ENCODE measurements around the gene CERS1.

The CERS1 gene

DNA sequence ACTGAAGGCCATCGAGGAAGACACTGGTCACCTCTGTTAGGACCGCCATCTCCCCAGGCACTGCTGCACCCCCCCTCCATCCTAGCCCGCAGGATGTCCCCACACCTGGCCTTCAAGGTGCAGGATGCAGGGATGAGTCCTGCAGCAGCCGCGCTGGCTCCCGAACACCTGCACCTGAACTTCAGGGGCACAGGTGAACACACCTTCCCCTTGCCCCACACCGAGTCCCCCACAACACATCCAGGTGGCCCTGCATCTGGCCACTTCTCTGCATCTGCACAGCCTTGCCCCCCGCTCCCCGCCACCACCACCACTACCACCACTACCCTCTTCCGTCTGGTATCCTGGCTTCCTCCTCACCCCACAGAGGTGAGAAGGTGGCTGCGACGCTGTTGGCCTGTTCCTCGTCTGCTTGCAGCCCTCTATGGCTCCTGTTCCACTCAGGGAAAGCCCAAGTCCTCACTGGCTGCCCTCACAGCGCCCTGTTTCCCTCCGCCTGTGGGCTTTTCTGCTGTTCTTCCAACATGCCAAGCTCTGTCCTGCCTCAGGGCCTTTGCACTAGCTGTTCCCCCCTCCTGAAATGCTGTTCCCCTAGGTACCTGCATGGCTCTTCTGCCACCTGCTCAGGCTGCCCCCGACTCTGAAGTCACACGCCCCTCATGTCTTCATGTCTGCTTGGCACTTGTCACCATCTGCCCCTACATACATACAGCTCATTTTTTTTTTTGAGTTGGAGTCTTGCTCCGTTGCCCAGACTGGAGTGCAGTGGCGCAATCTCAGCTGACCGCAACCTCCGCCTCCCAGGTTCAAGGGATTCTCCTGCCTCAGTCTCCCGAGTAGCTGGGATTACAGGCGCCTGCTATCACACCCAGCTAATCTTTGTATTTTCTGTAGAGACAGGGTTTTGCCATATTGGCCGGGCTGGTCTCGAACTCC is 1.4 kb upstream of the CERS1 start:
- DNase-seq: no peak

DNA sequence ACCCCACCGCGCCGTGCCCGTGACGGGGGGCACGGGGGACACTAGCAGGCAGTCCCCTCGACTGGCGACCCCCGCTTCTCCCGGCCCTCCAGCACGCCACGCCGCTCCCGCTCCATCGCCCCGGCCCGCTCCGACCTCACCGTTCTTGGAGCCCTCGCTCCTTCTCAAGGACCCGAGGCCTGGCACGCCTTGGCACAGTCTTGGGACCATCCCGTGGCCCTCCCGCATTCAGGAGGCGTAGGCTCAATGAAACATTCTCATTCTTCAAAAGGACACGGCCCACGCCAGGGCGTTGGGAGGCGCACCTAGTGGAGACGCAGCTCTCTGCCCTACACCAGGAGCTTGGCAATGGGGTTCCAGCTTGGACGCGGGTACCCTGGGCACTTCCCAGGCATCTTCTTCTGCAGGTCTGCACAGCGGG is 473 bp upstream of the CERS1 start:
- peak; percentile 13 for DNase-seq

DNA sequence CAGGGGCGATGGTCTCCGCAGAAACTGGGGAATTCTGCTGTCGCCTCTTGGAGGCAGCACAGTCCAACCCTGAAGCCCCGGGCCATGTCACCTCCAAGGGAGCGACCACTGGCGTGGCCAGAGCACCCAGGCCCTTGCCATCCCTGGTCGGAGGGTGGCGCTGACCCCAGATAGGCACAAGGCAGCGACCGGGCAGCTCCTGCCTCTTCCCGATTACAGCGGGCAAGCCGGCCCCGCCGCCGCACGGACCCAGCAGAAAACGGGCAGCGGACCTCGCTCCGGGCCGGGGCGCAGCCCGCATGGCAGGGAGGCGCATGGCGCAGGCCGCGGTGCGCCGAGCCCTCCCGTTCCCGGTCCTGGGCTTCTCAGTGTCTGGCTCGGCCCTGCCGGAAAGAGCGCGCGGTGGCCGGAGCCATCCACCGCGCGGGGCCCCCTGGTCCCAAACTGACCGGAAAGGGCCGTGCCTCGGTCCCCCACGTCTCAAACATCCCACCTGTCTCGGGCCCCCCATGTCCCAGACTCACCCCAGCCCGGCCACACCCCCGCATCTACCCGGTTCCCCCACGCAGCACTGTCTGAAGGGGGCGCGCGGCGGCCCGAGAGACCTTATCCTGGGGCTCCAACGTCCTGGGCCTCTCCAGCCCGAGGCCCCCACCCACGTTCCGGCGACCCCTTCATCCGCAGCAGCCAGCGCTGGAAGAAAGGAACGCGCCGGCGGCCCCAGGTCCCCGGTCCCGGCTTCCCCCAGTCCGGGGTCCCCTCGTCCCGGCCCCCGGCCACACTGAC is 727 bp downstream of the CERS1 start:
- peak; percentile 85 for DNase-seq

DNA sequence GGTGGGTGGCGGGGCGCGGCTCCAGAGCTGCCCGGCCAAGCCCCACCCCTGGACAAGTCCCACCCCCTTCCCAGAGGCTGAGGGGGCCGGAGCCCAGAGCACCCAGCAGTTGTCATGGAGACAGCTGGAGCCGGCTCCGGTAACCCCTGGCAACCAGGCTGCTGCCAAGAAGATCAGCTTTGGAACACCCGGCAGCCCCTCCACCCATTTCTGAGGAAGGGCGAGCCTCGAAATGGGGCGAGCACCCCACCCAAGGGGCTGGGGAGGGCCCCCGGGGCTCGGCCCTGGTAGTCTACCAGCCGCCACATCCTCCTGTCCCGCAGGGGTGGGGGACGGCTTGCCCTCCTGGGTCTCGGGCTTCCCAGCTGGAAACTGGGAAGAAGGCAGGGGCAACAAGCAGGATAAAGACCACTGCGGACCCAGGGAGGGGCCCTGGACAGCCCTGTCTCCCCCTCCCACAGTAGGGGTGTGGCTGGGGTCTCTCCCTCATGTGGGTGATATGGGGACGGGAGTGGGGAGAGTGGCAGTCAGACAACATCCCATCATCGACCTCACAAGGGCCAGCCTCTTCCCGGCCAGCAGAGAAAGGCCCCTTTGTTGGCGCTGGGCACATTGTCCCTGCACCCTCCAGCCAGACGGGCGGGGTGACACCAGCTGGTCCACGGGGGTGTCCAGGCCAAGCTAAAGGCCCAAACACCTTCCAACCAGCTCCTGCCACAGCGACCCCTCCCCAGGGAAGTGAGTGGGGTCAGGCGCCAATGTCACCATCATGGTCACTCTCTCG is 1.5 kb downstream of the CERS1 start:
- peak; percentile 90 for DNase-seq

DNA sequence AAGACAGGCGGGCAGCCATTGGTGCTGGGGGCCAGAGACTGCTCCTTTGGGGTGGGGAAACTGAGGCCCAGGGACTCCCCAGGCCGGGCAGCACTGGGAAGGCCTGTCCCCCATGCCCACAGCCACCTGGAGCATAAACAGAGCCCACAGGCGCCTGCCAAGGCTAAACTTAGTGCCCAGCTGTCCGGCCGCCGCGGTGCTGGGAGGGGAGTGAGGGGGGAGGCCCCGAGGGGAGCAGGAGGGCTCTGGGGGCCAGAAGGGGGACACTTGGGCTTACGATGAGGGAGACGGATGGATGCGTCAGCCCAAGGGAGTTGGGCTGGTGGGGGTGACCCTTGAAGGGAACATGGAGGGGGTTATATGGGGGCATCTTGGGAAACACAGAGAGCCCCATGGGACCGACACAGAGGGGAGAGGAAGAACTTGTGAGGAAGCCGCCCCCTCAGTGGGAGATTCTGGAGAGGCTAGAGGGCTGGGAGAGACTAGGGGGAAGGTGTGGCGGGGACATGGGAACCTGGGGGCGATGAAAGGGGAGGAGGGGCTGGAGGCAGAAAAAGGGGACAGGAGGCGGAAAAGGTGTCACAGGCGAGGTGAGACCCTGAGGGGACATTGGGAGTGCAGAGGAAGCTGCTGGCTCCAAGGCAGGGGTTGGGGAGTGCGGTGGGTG is 2.2 kb downstream of the CERS1 start:
- DNase-seq: no peak

DNA sequence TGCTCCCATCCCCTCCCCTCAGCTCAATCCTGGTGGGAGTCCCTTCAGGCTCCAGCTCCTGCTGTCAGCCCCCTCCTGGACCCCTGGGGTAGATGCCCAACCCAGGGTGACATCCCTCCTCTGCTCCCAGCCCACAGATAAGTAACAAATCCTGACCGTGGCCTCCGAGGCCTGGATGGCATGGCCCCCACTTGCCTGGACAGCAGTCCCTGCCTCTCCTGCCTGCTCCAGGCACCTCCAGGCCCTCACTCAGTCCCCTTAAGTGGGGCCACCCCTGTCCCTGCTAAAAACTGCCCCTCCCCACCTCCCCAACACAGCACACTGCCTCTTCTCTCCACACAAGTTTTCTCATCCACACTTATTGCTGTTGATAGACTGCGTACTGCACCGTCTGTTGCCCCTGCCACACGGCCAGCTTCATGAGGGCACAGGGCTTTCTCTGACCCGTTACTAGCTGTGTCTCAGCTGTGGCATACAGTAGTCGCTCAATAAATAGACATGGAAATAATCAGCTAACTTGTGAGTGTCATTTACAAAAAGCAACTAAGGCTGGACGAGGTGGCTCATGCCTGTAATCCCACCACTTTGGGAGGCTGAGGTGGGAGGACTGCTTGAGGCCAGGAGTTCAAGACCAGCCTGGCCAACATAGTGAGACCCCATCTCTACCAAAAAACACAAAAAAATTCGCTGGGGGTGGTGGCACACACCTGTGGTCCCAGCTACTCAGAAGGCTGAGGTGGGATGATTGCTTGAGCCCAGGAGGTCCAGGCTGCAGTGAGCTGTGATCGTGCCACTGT is 5.8 kb downstream of the CERS1 start:
- no peak for DNase-seq

DNA sequence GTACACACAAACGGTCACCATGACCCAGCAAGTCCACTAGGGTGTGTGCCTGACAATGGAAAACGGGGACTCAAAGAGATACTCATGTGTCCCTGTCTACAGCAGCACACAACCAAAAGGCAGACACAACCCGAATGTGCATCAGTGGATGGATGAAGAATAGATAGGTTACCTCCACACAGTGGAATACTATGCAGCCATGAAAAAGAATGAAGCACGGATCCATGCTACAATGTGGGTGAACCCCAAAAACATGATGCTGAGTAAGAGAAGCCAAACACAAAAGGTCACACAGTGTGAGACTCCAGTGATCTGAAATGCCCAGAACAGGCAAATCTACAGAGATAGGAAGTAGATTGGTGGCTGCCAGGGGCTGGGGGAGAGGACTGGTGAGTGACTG is 9.0 kb downstream of the CERS1 start:
- DNase-seq: no peak

DNA sequence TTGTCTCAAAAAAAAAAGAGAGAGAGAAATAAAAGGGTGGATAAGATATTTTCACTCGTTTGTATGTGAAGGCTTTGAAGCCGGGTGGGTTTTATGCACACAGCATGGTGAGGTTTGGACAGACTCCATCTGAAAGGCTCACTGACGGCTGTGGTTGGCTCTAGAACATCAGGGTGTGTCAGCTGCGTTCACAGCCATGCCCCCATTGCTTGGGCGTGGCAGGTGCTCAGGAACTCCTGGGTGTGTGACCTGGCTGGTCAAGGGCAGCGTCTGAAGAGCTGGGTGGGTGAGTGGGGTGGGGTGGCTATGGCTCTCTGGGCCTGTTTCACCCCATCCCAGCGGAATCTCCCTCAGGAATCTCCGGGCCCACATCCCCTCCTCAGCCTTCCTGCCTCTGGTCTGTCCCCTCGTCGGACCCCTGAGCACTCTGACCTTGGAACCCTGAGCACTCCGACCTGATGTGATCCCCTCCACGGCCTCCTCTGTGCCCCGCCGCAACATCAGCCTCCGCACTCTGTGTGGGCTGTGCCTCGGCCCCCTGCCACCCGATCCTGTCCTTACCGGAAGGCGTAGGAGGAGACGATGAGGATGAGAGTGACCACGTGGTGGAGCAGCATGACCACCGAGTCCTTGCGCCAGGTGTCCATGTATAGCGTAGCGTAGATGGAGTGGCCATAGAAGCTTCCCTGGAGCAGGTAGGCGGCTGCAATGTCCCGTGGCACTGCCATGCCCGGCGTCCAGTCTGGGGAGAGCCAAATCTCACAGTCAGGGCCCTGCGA is 12.2 kb downstream of the CERS1 start:
- DNase-seq: no peak

DNA sequence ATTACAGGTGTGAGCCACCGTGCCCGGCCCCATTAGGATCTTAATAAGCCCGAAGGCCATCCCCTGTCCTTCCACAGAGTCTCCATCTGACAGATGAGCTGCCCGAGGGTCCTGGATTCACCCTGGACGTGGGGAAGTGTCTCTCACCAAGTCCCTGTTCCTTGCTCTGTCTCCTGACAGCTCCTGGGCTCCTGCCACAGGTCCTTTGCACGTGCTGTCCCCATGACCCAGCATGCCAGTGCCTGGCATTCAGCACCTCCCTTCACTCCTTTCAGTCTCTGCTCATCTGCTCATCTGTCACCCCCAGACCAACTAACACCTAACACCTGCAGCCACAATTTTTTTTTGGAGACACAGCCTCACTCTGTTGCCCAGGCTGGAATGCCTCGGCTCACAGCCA is 14.5 kb downstream of the CERS1 start:
- DNase-seq: no peak

DNA sequence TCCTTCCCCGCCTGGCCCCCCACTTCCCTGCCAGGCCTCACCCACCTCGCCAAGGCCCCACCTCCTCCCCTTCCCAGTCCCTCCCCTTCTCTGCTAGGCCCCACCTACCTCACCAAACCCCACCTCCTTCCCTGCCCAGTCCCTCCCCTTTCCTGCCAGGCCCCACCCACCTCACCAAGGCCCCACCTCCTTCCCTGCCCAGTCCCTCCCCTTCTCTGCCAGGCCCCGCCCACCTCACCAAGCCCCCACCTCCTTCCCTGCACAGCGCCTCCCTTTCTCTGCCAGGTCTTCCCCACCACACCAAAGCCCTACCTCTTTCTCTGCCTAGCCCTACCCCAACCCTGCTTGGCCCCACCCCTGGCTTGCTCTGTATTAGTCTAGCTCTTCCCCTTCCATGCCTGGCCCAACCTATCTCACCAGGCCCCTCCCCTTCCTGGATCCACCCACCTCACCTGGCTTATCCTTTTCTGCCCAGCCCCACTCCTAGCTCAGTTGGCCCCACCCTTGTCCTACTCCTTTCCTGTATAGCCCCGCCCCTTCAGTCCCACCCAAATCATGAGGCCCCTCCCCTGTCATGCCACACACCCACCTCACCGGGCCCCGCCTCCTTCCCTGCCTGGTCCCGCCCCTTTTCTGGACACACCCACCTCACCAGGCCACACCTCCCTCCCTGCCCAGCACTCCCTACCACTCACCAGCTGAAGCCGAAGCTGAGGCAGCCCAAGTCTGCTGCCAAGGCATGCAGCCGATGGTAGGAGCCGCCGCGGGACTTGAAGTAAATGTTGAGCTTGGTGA is 16.2 kb downstream of the CERS1 start:
- peak; percentile 52 for DNase-seq

DNA sequence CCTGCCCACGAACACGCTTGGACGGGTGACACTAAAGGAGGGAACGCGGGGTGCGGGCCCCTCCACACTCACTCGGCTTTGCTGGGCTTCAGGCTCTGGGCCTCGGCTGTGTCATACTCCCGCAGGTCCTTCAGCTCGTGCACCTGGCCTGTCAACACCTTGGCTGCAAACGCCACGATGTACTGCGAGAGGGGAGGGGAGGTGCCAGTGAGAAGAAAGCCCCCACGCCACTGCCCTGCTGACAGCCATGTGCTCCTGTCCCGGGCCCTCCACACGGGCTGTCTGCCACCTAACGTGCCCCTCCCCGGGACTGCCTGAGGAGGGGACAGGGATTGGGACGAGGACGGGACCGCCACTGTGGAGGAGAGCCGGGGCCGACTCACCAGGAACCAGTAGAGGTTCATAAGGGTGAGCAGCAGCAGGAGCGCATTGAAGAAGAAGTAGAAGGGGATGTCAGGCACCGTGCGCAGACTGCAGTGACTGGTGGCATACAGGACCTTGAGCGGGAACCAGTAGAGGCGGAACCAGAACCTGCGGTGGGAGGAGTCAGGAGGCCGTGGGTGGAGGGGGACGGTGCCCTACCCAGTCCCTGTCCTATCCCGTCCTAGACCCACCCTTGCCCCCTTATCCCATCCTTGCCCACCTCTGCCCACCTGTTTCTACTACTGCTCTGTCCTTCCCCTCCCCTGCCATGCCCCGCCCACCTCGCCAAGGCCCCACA is 16.9 kb downstream of the CERS1 start:
- no peak for DNase-seq

DNA sequence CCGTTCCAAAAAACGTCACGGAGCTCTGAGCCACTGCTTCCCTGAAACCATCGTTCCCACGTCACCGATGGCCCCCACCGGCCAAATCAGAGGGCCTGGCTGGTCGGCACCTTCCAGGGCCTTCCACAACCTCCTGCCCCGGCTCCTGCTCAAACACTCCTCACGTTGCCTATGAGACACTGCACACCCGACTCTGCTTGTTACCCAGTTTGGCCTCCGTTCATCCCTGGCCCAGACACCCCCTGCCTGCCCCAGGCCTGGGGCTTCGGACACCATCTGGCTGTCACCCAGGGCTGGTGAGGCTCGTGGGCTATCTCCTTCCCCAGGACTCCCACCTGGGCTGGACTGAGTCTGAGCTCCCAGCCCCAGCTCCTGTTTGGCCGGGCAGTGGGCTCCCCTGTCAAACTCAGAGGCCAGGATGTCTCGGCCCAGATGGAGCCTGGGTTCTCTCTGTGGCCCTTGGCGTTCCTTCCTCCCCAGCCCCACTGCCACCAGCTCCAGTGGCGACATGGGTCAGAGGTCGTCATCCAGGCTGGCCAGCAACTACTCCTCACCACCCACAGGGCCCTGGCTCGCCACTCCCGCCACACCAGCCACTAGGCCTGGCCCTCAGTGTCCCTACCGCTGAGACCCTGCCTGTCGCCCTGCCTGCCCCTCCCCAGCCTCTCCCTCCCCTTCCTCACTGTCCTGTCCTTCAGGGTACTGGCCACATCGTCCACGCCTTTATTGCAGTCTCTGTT is 17.7 kb downstream of the CERS1 start:
- no peak for DNase-seq

DNA sequence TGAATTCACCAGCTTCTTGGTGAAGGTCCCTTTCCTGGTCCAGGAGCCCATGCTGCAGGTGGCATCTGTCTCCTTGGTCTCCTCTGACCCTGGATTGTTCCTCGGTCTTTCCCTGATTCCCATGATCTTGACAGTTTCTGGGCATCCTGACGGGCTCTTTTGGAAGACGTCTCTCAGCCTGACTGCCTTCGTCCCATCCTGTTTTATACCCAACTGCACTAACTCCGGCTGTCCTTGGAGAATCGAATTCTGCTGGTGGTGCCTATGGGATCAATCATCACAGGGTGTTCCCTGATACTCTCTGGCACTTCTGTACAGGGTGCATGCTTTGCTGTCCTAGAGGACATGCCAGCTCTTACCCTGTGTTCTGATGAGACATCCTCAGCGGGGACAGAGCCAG is 19.1 kb downstream of the CERS1 start:
- no peak for DNase-seq

DNA sequence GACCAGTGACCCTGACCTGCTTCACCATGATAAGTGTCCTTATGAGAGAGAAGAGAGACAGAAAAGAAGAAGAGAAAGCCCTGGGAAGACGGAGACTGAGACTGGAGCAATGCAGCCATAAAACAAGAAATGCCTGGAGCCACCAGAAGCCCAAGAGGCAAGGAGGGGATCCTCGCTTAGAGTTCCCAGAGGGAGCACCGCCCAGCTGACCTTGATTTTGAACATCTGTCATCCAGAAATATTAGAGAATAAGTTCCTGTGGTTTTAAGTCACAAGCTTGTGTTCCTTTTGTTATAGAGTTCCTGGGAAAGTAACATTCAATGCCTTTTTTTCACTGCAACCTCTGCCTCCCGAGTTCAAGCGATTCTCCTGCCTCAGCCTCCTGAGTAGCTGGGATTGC is 20.2 kb downstream of the CERS1 start:
- no peak for DNase-seq

DNA sequence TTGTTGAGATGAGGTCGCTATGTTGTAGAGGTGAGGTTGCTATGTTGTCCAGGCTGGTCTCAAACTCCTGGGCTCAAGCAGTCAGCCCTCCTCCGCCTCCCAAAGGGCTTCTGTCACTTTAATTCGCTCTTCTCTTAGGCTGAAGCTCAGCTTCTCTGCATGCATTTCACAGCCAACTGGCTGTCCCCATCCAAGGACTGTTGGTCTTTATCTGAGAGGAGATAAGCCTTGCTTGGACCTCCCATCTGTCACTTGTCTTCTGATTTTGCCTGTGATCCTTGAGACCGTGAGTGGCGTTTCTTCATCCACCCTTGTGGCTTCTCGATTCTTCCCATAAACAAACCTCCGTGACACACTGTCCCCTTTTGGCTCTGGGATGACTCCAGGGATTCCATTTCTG is 24.4 kb downstream of the CERS1 start:
- peak; percentile 31 for DNase-seq

DNA sequence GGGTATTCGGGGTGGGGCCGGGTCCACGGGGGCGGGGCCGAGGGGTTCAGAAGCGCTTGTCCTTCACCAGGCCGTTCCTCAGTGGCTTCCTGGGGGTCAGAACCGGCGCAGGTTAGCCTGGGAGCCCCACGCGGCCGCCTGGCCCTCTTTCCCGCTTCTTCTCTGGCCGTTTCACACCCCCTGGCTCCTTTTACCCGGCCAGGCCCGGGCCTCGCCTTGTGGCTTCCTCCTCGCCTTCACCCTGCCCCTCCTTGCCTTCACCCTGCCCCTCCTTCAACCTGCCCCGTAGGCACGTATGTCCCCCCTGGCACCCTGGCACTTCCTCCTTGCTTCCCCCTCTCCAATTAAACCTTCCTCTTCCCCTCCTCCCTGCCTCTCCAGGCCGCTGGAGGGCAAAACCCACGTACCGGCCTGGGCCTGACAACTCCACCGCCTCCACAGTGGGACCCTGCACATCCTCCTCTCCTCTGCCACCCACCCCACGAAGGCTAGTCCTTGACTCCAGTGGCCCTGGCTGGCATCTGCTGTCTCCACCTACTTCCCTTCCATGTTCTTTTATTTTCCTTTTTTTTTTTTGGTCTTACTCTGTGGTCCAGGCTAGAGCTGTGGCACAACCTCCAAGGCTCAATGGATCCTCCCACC is 25.3 kb downstream of the CERS1 start:
- no peak for DNase-seq

DNA sequence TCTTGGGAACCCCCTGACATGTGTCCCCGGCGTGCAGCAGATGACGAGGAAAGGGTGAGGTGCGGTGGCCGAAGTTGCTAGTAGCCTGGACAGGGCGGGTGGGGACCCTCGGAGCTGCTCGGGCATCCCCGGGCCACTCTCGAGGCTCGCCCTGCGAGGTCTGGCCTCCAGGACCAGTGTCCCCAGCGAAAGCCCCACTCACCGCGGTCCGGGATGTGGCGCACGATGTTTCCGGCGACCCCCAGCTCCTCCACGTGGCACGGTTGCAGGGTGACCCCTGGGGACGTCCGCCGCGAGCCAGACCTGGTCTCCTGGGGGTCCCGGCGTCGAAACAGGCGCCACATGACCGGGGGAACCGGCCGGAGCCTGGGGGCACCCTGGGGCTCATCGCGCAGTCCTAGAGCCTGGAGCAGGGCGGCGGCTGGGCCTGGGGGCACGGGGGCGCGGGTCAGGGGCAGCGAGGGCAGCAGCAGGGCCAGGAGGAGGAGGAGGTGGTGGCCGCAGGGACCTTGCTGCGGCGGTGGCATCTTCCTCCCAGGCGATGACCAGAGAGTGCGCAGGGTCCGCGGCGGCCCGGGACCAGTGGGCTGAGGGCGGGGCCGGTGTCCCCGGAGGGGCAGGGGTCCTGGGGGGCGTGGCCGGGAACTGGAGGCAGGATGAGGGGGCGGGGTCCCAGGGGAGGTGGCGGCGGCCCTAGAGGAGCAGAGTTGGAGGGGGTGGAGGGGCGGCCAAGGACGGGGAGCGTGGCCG is 26.0 kb downstream of the CERS1 start:
- DNase-seq: no peak
